ENCODE data around the gene PAH. TPM values are rescaled to one million over a fixed set of nuclear protein-coding genes. Genes with fewer than 3 reads are reported as not detected.

The PAH gene
- total RNA-seq (2014; rRNA removed), result not detected in 2 replicates
- polyA plus RNA-seq (2012), result not detected

GRCh38 chr12:102917026-102917787 is at the start of gene PAH:
PAH (minus strand) TSS chr12:102917244; CDS start chr12:102917130, 114 bp downstream.
- DNase-seq (ENCODE audit: low read depth), result no peak

DNA sequence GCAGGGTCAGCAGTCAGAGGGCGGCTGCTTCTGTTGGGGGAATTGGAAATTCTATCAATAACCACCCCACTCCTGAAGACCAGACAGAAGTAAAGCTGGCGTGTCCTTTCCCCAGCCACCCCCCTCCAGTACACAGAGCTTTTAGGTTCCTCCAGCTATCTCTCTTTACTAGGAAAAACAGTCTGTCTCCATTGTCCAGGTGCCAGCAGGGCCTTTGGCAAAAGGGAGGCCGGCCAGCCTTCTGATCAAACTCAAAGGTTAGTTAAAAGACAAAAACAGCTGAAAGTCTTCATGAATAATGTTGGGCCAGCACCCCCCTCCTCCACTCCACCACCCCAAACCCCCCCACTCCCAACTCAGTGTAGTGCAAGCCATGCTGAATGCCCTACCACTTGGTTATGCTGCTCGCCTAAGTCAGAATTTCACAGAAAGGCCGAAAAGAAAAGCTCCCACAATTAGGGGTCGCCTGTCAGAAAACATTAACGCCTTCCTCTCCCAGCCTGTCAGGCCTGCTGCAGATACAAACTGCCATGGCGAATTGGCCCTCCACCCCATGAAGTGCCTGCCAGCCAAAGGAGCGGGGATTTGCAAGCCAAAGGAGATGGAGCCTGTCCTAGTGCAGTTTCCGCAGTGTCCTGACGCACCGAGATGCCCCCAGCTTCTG is 49.3 kb upstream of the PAH start:
- DNase-seq (ENCODE audit: low read depth), result no peak

GRCh38 chr12:102965281-102966155 is 48.5 kb upstream of the PAH start:
- DNase-seq (ENCODE audit: low read depth), result no peak

GRCh38 chr12:102964872-102965271 is 47.8 kb upstream of the PAH start:
- DNase-seq (ENCODE audit: low read depth), result no peak

DNA sequence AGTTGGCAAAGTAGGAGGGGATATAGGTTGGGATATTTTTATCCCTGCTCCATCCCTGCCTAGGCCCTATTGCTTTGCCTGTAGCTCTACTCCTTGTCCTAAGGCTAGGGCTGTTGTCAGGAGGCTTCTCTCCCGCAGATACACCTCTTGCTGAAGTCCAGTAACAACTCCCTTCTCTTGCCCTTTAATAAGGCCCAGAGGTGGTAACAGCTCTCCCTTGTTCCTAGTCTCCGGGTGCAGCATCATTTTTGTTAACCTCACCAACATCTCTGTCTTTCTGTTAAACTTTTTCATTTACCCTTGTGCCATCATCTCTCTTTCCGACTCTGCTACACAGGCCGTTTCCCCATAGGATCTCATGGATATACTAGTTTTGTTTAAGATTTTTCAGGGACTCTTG is 46.8 kb upstream of the PAH start:
- DNase-seq (ENCODE audit: low read depth), result no peak

GRCh38 chr12:102962986-102963385 is 45.9 kb upstream of the PAH start:
- no peak for DNase-seq (ENCODE audit: low read depth)

DNA sequence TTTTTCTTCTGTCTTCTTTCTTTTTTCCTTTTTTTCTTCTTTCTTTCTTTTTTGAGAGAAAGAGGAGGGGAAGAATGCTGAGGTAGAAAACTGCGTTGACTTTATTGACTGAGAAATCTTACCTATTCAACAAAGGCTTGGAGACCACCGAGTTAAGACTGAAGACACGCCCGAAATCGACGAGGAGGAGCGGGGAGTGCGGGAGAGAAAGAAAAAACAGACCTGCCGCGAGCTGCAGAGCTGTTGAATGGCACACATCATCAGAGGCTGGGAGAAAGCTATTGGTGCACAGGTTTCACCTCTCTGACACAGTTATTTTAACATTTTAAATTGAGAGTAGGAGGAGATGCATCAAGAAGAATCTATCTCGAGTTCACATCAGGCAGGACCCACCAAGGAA is 45.5 kb upstream of the PAH start:
- no peak for DNase-seq (ENCODE audit: low read depth)

- no peak for DNase-seq (ENCODE audit: low read depth)
Measured at GRCh38 chr12:102961466-102961855, 44.4 kb upstream of the PAH start.

GRCh38 chr12:102960766-102961465 is 43.9 kb upstream of the PAH start:
- no peak for DNase-seq (ENCODE audit: low read depth)

DNA sequence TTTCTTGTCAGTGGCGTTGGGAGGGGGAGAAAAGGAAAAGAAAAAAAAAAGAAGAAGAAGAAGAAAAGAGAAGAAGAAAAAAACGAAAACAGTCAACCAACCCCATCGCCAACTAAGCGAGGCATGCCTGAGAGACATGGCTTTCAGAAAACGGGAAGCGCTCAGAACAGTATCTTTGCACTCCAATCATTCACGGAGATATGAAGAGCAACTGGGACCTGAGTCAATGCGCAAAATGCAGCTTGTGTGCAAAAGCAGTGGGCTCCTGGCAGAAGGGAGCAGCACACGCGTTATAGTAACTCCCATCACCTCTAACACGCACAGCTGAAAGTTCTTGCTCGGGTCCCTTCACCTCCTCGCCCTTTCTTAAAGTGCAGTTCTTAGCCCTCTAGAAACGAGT is 42.3 kb upstream of the PAH start:
- DNase-seq (ENCODE audit: low read depth), result no peak

DNA sequence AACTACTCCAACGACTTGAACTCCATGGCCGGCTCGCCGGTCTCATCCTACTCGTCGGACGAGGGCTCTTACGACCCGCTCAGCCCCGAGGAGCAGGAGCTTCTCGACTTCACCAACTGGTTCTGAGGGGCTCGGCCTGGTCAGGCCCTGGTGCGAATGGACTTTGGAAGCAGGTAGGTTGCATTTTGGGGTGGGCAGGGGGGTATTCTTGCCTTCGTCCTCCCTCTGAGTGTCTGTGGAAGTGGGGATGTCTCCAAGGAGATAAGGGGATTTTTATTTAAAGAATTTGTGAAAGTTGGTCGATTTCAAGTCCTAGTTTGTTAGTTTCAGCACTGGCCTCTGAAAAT is 41.8 kb upstream of the PAH start:
- DNase-seq (ENCODE audit: low read depth), result no peak

DNA sequence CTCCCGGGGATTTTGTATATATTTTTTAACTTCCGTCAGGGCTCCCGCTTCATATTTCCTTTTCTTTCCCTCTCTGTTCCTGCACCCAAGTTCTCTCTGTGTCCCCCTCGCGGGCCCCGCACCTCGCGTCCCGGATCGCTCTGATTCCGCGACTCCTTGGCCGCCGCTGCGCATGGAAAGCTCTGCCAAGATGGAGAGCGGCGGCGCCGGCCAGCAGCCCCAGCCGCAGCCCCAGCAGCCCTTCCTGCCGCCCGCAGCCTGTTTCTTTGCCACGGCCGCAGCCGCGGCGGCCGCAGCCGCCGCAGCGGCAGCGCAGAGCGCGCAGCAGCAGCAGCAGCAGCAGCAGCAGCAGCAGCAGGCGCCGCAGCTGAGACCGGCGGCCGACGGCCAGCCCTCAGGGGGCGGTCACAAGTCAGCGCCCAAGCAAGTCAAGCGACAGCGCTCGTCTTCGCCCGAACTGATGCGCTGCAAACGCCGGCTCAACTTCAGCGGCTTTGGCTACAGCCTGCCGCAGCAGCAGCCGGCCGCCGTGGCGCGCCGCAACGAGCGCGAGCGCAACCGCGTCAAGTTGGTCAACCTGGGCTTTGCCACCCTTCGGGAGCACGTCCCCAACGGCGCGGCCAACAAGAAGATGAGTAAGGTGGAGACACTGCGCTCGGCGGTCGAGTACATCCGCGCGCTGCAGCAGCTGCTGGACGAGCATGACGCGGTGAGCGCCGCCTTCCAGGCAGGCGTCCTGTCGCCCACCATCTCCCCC is 41.2 kb upstream of the PAH start:
- DNase-seq (ENCODE audit: low read depth), result peak; percentile 3

DNA sequence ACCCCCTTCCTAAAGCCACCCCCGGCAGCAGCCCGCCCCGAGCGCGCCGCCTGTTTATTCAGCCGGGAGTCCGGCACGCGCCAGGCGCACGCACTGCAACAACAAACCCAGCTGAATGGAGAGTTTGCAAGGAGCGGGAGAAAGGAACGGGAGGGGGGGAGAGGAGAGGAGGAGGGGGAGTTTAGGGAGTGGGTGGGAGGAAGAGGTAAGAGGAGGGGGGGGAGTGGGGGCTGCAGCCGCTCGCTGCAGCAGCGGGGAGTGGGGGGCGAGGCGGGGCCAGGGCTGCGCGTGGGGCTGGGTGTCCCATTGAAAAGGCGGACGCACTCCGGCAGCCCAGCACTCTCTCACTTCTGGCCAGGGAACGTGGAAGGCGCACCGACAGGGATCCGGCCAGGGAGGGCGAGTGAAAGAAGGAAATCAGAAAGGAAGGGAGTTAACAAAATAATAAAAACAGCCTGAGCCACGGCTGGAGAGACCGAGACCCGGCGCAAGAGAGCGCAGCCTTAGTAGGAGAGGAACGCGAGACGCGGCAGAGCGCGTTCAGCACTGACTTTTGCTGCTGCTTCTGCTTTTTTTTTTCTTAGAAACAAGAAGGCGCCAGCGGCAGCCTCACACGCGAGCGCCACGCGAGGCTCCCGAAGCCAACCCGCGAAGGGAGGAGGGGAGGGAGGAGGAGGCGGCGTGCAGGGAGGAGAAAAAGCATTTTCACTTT is 40.5 kb upstream of the PAH start, which contains the start of gene ASCL1:
Gene ASCL1 (plus strand): TSS at position 336 of the 712 bp plus-strand sequence. CDS start 571 bp downstream, outside the sequence.
- DNase-seq (ENCODE audit: low read depth), result peak; percentile 10

DNA sequence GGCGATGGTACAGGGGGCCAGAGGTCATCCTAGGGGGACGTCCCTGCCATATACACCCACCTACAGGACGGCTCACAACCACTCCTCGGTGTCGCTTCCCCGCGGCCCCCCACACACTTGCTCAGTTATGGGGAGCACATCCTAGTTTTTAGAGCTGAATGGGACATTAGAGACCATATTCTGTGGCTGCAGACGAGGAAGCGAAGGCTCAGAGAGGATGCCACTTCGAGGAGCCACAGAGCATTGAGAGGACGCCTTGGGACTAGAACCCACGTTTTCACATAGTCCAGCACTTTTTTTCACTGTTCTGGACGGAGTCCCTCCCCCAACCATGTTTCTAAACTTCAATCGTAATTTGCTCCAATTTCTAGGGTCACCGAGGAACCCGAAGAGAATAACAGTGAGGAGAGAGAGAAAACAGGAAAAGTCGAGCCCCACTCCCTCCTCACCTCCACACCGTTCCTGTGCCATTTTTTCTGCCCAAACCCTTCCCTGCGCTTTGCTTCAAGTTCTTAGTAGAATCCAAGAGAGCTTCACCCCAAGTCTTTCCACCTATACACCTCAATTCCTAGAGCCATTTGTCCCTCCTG is 39.8 kb upstream of the PAH start:
- DNase-seq (ENCODE audit: low read depth), result no peak

- DNase-seq (ENCODE audit: low read depth), result no peak
Measured at GRCh38 chr12:102955926-102956737, 39.1 kb upstream of the PAH start.

DNA sequence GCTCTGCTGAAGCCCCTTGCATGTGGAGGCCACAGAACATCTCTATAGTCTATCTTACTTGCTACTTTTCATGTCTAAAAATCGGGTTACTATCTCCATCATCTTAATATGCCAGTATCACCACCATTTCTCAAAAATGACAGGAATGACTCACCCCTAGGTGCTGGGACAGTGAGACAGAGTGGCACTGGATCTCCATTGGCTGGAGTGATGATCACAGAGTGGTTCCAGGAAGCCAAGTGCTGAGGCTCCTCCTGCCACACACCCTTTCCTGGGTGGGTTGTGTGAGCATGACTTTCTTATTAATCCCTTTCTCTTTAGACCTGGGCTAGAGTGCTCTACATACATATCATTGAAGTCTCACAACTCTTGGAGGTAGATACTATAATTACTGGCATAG is 37.1 kb upstream of the PAH start:
- no peak for DNase-seq (ENCODE audit: low read depth)

- no peak for DNase-seq (ENCODE audit: low read depth)
Measured at GRCh38 chr12:102953221-102953620, 36.2 kb upstream of the PAH start.

DNA sequence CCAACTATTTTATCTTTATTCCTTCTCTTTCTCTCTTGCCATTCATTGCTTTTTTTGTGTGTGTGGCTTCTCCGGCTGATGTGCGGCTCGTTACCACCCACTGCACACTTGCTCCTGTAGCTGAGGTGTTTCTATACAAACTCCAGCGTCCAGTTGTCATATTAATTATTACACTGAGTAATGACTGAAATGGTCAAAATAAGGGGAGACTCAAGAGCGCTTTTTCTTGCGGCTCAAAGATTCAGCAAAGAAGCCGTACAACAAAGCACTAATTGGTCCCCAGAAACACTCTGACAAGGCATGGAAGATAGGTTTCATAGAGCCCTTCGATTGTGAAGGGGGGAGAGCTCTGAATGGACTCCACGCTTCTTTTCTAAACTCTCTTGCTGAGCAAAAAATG is 34.8 kb upstream of the PAH start:
- no peak for DNase-seq (ENCODE audit: low read depth)
